Measurements from ENCODE around the gene CD320.

Gene CD320

DNA sequence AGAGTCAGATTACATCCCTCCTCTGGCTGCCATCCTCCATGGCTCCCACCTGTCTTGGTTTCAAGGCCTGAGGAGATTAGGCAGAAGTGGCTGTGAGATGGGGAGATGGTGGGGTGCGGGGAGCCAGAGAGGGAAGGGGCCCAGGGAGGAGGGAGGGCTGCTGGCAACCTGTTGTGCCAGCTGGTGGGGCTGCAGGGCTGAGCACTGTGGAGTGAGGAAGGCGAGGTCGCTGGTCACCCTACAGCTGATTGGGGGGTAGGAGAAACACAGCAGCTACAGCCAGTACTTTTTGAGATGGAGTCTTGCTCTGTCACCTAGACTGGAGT lies 48.3 kb downstream of the CD320 start:
- DNase-seq = no peak
- in situ Hi-C loops (cut with MboI; ENCODE audit: low pct_unique_long_range_greater_than_20kb, low sequenced_read_pairs) = loop anchor here (25.0 kb wide), 1 partner anchor 98 kb away; no protein-coding TSS in a partner anchor

DNA sequence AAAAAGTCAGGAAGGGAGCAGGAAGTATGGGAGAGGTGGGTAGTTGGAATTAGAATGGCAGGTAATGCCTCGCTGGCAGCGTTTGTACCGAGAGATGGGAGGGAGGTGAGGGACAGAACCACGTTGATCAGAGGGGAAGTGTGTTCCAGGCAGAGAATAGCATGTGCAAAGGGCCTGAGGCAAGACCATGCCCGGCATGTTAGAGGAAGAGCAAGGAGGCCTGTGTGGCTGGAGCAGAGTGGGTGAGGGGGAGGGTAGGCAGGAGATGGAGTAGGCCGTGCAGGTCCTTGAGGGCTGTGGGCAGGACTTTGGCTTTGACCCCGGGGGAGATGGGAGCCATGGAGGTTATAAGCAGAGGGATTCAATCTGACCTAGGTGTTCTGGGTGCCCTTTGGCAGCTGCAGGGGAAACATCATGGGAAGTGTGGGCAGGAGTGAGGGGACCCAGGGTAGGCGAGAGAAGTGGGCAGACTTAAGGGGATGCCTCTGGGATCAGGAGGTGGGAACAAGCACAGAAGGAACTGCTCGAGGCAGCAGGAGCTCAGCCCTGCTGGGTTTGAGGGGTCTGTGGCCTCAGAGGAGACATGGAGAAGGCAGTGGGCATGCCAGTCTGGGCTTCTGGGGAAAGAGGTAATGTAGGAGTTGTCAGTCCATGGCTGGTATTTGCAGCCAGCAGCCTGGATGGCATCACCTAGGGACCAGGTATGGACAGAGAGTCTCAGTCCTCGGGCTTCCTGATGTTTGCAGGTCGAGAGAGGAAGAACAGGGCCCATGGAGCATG lies 48.8 kb downstream of the CD320 start:
- in situ Hi-C loops (cut with MboI; ENCODE audit: low pct_unique_long_range_greater_than_20kb, low sequenced_read_pairs) = loop anchor here (25.0 kb wide), 1 partner anchor 97 kb away; no protein-coding TSS in a partner anchor
- DNase-seq = no peak

DNA sequence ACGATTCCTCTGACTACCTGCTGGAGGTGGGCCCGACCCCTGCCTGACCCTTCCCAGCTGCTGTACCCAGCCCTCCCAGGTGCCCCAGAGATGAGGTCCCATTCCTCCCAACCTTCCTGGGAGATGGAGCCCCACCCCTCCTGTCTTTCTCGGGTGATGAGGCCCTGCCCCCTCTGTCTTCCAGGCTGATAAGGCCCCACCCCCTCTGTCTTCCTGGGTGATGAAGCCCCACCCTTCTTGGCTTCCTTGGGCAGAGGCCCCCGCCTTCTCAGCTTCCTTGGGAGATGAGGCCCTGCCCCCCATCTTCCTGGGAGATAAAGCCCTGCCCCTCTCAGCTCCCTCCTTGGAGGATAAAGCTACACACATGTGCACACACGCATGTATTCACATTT lies 51.1 kb downstream of the CD320 start:
- in situ Hi-C loops (cut with MboI; ENCODE audit: low pct_unique_long_range_greater_than_20kb, low sequenced_read_pairs) = loop anchor here (25.0 kb wide), 1 partner anchor 95 kb away; no protein-coding TSS in a partner anchor

DNA sequence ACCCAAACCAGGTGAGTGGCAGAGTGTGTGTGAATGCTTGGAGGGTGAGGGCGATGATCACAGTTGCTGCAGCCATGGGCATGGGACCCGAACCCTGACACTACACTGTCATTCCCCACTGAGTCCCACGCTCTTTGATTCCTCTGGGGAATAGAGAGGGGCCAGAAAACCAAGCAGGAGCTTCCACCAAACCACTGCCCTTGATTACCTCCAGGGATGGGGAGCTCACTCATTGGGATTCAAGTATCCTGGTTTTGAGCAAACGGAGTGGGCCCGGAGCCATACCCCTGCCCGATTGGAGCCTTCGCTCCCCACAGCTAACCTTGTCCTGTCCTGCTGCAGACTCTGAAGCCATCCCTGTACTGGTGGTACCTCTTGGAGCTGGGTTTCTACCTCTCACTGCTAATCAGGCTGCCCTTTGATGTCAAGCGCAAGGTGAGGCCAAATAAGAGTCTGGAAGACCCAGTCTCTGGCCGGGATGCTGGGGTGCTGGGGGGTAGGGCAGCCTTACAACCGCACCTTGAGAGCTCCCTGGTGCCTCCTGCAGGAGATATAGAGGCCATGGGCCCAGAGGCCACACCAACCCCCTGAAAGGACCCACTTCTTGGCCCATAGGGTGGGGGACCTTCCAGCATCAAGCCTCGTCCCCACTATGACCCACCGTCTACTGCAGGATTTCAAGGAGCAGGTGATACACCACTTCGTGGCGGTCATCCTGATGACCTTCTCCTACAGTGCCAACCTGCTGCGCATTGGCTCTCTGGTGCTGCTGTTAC lies 51.7 kb downstream of the CD320 start:
- in situ Hi-C loops (cut with MboI; ENCODE audit: low pct_unique_long_range_greater_than_20kb, low sequenced_read_pairs) = loop anchor here (25.0 kb wide), 1 partner anchor 94 kb away; no protein-coding TSS in a partner anchor

More for the DNA sequence above, 51.1 kb downstream of the CD320 start:
- no peak for DNase-seq

DNA sequence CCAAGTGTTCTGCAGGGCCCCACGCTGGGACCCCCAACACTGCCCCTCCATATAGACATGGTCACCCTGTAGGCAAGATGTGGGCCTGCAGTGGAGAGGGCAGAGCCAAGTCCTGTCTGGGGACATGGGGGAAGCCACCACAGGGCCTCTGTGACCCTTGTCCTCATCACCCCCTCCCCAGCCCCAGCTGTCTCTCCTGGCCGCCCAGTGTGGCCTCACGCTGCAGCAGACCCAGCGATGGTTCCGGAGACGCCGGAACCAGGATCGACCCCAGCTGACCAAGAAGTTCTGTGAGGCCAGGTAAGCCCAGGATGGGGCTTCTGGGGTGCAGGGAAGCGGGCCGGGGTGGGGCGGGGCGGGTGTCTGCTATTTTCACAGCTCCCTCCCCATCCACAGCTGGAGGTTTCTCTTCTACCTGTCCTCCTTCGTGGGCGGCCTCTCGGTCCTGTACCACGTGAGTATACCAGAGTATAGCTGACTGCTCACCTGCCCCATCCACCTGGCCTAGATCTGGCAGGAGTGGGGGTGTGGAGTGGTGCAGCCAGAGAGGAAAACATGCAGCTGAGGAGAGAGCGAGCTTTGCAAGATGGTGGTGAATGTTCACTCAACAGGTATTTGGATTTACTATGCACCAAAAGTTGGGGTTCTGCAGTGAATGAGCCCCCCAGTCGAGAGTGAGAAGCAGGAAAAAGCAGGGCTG lies 52.6 kb downstream of the CD320 start:
- DNase-seq = no peak
- in situ Hi-C loops (cut with MboI; ENCODE audit: low pct_unique_long_range_greater_than_20kb, low sequenced_read_pairs) = loop anchor here (25.0 kb wide), 1 partner anchor 93 kb away; no protein-coding TSS in a partner anchor

More for the DNA sequence above, 51.7 kb downstream of the CD320 start:
- DNase-seq = no peak

DNA sequence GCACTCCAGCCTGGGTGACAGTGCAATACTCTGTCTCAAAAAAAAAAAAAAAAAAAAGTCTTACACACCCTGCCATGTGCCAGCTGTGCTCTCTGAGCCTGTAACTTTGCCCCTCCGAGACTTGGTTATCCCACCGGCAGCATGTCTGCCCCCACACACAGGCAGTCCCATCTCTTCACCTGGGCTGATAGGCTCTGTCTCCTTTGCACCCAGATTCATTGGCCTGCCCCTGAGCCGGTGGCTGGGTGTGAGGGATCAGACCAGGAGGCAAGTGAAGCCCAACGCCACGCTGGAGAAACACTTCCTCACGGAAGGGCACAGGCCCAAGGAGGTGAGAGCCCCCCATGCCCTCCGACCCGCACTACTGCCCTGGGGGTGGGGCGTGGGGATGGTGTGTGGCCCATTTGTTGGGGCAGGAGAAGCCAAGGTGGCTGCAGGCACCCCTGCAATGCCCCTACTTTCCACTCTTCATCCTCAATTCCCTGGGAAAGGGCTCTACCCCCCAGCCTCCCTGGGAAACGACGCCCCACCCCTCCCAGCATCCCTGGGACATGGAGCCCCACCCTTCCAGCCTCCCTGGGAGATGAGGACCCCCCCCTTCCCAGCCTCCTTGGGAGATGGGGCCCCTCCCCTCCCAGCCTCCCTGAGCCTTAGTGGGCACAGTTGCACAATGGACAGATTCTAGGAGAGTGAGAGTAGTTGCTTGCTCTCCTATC lies 53.7 kb downstream of the CD320 start:
- in situ Hi-C loops (cut with MboI; ENCODE audit: low pct_unique_long_range_greater_than_20kb, low sequenced_read_pairs) = loop anchor here (25.0 kb wide), 1 partner anchor 92 kb away; no protein-coding TSS in a partner anchor
- no peak for DNase-seq

DNA sequence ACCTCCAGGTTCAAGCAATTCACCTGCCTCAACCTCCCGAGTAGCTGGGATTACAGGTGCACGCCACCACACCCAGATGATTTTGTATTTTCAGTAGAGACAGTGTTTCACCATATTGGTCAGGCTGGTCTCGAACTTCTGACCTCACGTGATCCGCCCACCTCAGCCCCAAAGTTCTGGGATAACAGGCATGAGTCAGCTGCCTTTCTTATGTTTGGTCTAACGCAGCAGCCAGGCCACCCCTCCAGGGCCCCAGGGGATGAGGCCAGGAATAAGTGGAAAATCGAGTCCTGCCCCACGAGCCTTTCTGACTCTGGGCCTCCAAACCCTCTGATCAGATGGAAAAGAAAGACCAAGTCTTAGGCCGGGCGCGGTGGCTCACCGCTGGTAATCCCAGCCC lies 54.5 kb downstream of the CD320 start:
- in situ Hi-C loops (cut with MboI; ENCODE audit: low pct_unique_long_range_greater_than_20kb, low sequenced_read_pairs) = loop anchor here (25.0 kb wide), 1 partner anchor 91 kb away; no protein-coding TSS in a partner anchor
- no peak for DNase-seq

DNA sequence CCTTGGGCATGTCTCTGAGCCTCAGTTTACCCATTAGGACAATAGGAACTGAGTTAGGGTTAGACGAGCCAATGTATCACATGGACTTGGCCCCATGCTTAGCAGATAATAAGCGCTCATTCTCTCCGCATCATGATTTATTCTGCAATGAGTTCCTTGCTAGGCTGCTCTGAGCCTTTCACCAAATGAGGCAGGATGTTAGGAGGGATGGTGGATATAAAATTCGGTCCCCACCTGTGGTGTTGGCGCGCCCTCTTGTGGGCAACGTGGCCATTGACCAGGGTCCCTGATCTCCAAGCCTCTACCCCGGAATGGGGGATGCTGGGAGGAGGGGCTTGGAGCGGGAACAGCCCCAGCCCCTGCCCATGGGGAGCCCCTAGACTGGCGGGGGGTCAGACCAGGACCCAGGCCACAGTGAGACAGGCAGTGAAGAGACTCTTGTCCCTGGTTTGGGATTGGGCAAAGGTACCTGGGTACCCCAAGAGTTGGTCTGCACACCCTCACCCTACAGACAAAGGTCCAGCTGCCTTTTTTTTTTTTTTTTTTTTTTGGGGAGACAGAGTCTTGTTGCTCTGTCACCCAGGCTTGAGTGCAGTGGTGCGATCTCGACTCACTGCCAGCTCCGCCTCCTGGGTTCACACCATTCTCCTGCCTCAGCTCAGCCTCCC lies 55.1 kb downstream of the CD320 start:
- in situ Hi-C loops (cut with MboI; ENCODE audit: low pct_unique_long_range_greater_than_20kb, low sequenced_read_pairs) = loop anchor here (25.0 kb wide), 1 partner anchor 91 kb away; no protein-coding TSS in a partner anchor
- peak; percentile 89 for DNase-seq

Measured in KBM-7 (cell line).